T-helper 1 cell treated with Interleukin-12 subunit alpha and Interleukin-12 subunit beta and Interleukin-4 antibody, amounts not matched to agents 30 ng/mL and 1 ng/mL, for 36 hours (primary cell): Measurements from ENCODE around the gene PPP1R27. TPM values are rescaled to one million over a fixed set of nuclear protein-coding genes. Genes with fewer than 3 reads are reported as not detected.
"Not testable (repeated sequence)": the region's sequence is repeated elsewhere in the genome, so short reads cannot be mapped to it uniquely, and the experiment has no call there.

Experiments used
- intact Hi-C: fragments of 100-400 bp; cut with micrococcal nuclease; formaldehyde crosslinking; loops from one replicate; pipeline ENCODE4 v1.15.1; 2024
- total RNA-seq: library from RNA; stranded (reverse); gene quantifications from 2 replicates; pipeline ENCODE4 v1.2.3, GENCODE V29; 2022

PPP1R27 gene
- total RNA-seq, 1 donor from 2014 or later = not detected

DNA sequence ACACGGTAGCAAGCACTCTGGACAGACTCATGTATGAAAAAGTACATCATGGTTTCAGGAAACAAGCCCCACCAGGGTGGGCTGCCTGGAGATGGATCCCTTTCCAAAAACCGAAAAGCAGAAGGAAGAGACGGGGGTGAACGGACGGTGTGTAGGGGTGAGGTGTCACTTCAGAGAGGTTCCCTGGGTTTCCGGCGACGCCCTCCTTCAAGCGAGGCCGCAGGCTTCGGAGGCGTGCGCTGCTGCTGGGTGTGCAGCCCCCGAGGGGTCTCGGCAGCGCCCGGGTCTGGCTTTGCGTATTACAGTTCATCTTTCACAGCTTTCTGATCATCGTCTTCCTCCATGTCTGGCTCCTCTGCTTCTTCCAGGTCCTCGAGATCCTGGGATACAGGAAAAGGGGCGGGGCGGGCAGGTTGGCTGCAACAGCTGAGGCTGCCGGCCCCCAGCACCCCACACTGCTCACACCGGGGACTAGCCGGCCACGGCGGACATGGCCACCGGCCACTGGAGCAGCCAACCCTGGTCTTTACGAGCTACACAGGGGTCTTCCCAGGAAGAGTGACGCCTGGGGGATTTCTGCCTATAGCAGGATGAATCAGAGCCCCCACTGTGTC lies 9.0 kb upstream of the PPP1R27 start:
- intact Hi-C loops = no loop called here

DNA sequence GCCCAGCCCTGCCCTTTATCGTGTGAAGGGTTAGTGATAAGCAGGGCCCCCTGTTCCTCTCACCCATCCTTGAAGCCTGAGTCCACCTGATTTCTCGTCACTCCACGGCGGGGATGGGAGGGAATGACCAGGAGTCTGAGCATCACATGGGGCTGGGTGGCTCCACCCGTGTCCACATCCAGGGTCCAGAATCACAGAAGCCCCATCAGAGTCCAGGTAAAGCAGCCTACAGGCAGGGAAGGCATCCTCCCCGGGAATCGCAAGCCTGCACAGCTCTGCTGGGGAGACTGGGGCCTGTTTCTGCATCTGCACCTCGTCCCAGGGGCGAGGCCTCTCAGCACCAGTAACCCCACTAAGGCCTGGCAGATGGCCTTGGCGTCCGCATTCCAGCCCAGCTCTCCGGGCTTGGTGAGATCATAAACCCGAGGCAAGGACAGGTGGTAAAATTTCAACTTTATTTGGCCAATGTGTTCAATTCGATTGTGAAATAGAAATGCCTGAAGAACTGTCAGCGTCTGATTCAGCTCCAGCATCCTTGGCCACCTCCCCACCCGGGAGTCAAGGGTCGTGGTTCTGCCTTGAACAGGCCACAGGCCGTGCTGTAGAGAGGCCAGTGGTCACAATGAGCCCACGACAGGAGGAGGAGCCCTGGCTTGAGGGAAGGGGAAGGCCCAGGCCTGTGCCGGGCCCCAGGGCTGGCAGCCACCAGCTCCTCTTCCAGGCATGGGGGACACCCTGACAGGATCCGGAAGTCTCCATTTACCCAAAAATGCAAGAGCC lies 8.1 kb upstream of the PPP1R27 start:
- intact Hi-C loops = no loop called here

DNA sequence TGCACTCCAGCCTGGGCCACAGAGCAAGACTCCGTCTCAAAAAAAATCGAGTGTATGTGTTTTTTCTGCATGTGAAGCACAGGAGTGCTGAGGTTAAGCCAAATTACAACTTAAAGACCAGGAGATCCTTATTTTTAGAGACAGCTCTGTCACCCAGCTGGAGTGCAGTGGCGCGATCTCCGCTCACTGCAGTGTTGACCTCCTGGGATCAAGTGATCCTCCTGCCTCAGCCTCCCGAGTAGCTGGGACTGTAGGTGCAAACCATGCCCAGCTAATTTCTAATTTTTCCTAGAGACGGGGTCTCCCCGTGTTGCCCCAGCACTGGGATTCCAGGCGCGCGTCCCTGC lies 7.5 kb upstream of the PPP1R27 start:
- intact Hi-C loops = no loop called here

DNA sequence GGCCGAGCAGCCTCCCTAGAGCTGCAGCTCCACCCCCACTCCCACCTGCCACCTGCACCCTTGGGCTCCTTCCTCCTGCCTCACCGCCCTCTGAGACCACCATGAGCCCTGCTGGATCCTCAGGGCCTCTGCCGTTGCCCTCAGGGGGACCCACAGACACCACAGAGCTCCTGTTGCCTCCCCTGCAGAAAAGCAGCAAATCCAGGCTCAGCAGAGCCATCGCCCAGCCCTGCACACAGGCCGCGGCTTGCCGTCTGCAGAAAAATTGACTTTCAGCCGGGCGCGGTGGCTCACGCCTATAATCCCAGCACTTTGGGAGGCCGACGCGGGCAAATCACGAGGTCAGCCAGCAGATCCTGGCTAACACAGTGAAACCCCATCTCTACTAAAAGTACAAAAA lies 7.0 kb upstream of the PPP1R27 start:
- intact Hi-C loops = no loop called here

DNA sequence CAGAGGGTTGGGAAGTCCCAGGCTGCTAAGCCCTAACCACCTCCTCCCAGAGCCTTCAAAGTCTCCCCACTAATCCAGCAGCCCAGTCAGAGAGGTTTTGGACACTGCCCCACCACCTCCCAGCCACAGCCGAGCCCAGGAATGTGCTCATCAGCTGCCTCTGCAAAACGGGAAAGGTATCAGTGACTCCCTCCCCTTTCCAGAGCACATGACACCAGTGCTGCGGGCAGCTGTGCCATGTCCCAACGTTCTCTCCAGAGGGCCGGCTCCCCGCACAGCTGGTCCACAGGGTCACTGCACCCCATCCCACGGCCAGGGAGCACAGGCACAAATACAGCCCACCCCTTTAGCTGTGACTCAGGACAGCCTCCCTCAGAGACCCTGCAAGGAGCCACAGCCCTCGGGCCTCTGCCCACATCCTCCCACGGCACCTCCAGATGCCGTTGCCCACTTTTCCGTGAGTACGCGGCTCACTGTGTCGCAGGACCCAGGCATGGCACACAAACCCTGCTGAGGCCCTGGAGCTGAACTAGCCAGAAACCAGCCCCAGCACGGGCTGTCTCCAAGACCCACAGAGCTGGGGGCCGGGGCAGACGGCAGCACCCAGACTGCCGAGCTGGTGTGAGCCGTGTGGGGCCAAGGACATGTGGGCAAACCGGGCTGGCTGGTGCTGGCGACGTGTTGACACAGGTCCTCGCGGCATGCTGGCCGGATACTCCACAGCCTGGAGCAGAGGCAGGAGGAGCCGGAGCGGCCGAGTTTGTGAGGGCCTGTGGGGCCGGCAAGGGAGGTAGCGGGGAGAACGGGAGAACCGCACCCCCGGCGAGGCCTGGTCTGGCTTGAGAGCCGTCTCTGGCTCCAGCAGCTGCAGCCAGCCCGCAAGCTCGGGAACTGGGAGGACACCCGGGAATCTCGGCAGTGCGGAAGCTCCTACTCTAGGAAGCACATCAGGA lies 6.3 kb upstream of the PPP1R27 start:
- intact Hi-C loops = no loop called here

DNA sequence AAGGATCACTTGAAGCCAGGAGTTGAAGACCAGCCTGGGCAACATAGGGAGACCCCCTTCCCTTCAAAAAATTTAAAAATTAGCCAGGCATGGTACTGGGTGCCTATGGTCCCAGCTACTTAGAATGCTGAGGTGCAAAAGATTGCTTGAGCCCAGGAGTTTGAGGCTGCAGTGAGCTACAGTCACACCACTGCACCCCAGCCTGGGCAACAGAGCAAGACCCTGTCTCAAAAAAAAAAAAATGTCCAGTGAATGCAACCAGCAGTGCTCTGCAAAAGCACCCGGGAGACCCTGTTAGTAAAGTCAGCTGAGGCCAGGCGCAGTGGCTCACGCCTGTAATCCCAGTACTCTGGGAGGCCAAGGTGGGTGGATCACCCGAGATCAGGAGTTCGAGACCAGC lies 5.2 kb upstream of the PPP1R27 start:
- intact Hi-C loops = not testable (repeated sequence)

DNA sequence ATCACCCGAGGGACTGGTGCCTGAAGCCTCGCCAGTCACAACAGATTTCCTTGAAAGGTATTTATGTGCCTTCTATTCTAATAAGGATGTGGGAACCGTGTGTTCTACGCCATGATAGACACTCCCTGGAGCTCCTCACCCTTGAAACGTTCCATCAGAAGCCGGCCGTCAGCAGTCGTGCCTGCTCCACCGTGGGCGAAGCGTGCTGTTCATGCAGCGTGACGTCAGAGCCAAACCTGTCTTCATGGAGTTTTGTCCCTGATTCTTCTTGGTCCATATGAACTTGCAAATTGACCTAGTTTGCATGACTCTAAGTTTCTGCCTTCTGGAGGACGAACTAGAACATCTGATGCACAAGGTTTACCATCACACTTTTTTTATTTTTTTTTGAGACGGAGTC lies 4.5 kb upstream of the PPP1R27 start:
- intact Hi-C loops = no loop called here

DNA sequence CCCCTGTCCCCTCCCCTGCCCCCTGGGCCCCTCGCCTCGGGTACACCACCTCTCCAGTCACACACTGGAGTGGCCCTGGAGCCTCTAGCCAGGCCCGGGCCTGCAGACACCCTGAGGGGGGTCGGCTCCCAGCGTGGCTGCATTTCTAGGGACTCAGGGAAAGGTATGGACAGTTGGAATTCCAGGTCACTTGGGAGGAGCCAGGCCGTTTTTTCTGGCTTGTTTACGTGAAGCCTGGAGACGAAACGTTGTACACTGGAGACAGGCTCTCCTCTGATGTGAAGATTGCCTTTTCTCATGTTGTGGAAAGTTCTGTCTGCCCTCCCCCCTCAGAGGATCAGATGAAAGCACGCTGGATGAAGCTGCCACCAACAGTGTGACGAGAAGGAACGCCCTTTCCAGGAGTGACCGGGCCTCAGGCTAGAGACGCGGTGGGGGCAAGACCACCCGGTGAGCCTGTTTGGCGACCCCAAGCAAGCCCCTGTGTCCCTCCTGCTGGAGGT lies 4.0 kb upstream of the PPP1R27 start:
- intact Hi-C loops = no loop called here

DNA sequence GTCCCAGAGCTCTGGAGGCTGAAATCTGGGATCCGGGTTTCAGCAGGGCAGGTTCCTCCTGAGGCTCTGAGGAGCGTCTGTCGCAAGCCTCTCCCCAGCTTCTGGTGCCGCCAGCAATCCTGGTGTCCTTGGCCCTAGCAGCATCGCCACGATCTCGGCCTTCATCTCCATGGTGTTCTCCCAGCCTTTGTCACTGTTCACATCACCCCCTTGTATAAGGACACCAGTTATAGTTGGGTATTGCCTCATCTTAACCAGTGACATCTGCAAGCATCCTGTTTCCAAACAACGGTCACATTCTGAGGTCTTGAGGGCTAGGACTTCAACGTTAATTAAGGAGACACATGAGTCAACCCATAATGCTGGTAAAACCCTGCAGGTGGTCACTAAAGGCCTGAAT lies 2.8 kb upstream of the PPP1R27 start:
- intact Hi-C loops = no loop called here

DNA sequence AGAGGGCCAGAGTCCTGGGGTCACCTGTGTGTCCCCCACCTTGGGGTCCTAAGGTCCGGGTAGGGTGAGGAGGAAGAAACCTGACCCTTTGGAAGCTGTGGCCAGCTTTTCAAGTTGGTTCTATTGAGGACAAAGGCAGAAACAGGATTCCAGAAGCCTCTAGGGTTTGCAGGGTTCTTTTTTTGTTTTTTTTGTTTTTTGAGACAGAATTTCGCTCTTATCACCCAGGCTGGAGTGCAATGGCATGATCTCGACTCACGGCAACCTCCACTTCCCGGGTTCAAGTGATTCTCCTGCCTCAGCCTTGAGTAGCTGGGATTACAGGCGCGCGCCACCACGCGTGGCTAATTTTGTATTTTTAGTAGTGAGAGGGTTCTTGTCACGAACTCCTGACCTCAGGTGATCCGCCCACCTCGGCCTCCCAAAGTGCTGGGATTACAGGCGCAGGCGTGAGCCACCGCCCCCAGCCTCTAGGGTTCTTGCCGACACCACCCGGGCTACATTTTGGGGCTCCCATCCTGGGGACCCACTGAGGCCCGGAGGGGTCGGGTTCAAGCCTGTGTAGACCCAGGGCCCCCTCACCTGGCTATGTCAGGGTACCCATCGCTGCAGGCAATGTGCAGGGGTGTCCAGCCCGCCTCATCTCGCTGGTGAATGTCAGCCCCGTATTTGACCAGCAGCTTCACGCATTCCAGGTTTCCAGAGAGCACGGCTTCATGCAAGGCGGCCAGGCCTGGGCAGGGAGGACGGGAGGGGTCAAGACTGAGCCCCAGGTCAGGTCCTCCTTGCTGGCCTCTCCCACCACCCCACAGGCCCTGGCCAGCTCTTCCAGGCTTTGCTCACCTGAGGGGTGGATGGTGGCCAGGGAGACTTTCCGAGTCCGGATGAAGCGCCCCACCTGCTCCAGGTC lies 674 bp downstream of the PPP1R27 start:
- intact Hi-C loops = loop anchor here (1.0 to 5.0 kb wide), 4 partner anchors 26 to 95 kb away; partner anchors contain the start of genes ARHGDIA, P4HB and PCYT2

DNA sequence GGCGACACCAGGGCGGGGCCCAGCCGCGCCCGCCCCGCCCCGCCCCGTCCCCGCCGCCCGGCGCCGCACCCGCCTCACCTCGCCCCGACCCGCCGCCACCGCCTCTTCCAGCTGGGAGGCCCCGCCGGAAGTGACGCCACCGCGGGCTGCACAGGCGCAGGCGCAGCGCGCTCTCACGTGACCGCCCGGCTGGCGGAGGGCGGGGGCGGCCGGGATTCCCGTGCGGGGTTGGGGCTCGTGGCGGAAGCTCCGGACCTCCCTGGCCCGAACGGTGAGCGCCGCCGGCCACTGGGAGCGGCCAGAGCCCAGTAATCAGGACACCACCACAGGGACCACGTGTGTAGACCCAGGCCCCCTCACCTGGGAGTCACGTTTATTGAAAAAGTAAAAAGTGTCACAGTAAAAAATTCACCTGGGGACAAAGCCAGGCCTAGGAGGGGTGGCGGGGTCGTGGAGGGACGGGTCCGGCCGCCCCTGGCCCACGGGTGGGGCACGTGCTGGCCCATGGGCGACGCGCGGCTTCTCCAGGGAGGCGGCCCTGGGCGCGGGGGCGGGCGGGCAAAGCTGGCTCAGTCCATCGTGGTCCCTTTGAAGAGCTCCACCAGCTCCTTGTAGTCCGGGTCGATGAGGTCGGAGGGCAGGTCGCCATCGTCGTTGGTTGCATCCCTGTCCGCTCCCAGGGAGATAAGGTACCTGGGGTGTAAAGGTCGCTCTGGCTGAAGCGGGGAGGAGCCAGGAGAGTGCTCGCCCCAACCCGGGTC lies 1.5 kb downstream of the PPP1R27 start, which contains the start of gene MCRIP1:
Gene MCRIP1 (minus strand): TSS at position 132 of the 761 bp plus-strand sequence. CDS start 8,785 bp downstream, outside the sequence.
- intact Hi-C loops = loop anchor here (1.0 to 5.0 kb wide), 4 partner anchors 27 to 95 kb away; partner anchors contain the start of genes ARHGDIA, P4HB and PCYT2

DNA sequence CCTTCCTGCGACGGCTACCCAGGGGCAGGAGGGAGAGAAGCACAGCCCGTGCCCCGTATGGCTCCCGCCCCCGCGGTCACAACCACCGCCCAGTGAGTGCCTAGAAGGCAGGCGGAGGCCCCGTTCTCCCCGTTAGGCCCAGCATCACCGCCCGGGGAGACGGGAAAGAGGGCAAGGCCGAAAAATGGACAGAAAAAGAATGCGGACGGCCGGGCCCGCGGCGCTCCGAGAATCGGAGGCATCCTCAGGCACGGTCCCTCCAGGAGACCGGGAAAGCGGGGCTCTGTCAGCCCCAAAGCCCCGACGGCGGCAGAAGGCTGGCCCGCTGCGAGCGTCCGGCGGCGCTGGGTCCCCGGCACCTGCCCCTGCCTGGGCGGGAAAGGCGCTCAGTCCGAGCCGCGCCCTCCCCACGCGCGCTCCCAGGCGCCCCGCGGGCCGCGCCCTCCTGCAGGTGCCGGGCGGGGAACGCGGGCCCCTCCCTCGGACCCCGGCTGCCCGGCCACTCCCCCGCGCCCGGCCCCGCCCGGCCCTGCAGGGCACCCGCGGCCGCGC lies 2.2 kb downstream of the PPP1R27 start:
- intact Hi-C loops = loop anchor here (1.0 to 5.0 kb wide), 5 partner anchors 28 to 129 kb away; partner anchors contain the start of genes ARHGDIA, MRPL12, P4HB and PCYT2

DNA sequence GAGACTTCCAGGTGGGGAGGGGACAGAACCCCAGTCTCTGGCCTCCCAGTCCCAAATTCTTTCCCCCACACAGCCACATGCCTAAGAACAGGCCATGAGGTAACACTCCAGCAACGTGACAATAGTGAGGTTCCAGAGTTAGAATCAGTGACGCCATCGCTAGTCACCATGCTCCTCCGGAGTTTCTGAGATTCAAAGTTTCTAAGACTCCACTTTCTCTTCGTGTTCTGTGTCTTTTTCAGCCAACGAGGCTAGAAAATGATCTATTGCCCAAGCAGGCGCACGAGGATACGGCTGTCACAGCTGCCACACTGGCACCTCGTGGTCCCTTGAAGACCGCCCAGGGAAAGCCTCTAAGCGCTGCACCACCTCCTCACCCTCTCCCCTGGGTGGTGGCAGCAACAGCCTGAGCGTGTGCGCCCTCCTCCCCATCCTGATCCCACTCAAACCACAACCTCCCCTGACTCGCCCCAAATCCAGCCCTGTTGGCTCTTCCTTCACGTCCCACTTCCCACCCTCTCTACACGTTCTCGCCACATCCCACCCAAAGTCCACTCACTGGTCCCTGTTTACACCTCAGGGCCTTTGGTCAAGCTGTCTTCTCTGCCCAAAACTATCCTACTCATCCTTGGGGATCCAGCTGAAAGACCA lies 2.8 kb downstream of the PPP1R27 start:
- intact Hi-C loops = loop anchor here (1.0 to 5.0 kb wide), 4 partner anchors 40 to 129 kb away; partner anchors contain the start of genes ARHGDIA, MRPL12 and PCYT2

DNA sequence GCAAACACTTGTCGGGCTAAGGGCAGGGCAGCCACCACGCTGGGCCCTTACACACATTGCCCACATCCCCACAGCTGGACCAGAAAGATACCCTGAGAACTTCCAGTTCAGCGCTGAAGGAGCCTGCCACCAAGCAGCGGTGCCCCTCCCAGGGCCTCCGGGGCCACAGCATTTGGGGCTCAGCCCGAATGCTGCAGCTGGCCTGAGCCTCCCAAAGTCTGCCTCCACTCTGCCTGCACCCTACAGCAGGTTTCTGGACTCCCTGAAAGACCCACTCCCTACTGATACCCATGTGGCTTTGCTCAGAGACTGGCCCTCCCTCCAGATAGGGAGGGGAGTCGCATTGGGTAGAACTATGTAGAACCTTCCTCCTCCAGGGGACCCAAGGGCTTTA lies 3.3 kb downstream of the PPP1R27 start:
- intact Hi-C loops = loop anchor here (5.0 kb wide), 1 partner anchor 41 kb away; the partner anchor contains the start of gene ARHGDIA

DNA sequence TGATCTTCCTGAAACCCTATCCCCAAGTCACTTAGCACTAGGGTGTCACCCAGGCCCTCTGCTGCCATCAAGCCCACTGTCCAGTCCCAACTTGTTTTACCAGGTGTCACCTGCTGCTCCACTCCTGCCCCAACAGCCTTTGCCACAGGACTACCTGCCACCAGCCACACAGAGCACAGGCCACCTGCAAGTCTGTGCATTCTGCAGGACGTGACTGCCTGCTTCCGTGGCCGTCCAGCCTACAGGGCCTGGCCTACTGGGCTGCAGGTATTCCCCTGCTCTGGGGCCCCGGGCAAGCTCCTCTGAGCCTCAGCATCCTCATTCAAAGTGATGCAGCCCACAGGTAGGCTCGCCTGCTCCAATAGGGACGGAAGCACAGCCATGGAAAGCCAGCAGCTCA lies 5.0 kb downstream of the PPP1R27 start:
- intact Hi-C loops = loop anchor here (5.0 kb wide), 1 partner anchor 42 kb away; the partner anchor contains the start of gene ARHGDIA

DNA sequence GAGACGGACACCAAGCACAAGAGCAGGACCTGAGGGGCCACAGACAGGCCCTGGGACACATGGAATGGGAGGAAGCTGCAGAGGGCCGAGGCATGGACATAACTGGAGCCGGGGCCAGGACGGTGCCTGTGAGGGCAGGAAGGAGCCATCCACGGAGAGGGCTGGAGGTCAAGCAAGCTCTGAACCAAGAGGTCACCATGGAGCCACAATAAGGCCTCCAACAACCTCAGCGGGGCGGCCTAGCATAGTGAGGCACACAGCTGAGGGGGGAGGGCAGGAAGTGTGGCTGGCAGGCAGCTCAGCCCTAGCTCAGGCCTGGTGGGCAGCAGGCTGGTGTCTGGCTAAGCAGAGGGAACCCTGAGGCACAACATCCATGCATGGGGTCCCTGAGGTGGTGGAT lies 6.2 kb downstream of the PPP1R27 start:
- intact Hi-C loops = no loop called here

DNA sequence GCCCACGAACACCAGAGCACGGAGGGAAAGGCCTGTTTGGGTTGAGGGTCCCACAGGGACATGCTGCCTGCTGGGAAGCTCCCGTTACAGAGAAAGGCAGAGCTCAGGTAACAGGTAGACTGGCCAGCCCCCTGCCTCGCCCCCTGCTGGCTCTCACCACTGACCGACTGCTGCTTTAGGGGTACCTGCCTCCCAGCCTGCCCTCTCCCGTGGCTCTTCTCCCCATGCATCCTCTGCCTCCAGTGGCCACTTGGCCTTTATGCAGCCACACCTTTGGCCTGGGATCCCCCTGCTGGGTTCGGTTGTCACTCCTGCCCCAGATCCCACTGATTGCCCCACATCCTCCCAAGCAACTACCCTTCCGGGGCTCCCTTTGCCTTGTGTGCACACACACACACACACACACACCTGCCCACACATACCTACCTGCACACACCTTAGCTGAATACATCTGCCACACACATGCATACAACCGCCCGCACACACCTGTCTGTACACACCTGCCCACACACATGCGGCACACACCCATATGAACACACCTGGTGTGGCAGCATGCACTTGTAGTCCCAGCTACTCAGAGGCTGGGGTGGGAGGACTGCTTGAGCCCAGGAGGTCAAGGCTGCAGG lies 8.9 kb downstream of the PPP1R27 start:
- intact Hi-C loops = no loop called here

DNA sequence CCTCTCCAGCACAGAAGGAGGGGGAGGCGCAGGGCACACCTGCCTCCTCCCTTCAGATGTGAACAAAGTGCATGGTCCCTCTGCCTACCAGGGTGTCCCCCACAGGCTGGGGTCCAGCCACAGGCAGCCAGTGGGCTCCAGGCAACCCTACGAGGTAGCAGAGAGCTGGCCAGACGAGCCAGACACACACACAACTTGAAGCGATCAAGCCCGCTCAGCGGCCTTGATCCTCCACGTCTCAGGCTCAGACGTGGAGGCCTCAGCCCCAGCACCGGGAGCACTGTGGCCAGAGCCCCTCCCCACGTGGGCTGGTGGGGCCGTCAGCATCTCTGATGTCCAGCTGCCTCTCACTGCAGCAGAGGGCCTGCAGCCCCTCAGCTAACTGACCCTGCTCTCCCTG lies 10.3 kb downstream of the PPP1R27 start:
- intact Hi-C loops = no loop called here
